ENCODE results near the gene RGCC.

GRCh38 chr13:41467425-41467945 is 10.1 kb downstream of the RGCC start:
- no peak for TF ChIP-seq CTCF (conservative IDR thresholded peaks at IDR 0.05 in 1 of 2, IDR thresholded peaks at IDR 0.05 in 1 of 2; ENCODE audit: low read depth in 1 of 2, low read length in 2 of 2)
- no peak for TF ChIP-seq EZH2 (IDR thresholded peaks at IDR 0.05; ENCODE audit: low read length, missing control alignments)

Measured in fibroblast of lung (primary cell).